Renal cortex interstitium (tissue), 11 donors: ENCODE measurements around the gene SELPLG. TPM values are rescaled to one million over a fixed set of nuclear protein-coding genes. Genes with fewer than 3 reads are reported as not detected.
"Not testable (repeated sequence)": the region's sequence is repeated elsewhere in the genome, so short reads cannot be mapped to it uniquely, and the experiment has no call there.

Source experiments
- DNase-seq, 11 donors: peaks; one replicate each; pipeline ENCODE4 v3.0.0-alpha.2; 2013; ENCODE audit warnings: low read depth in 9 of 11, low spot score in 4 of 11; ENCODE audit errors: extremely low read depth in 1 of 11
- polyA plus RNA-seq, 3 donors: library from polyadenylated mRNA; unstranded; fragments of 120-200 nt; gene quantifications; one replicate each; pipeline ENCODE4 v1.2.1, GENCODE V29; 2013; ENCODE audit not compliant: insufficient read length in 3 of 3

Gene SELPLG
- polyA plus RNA-seq, 3 donors, result 1.7 to 2.5 (median 2.3) TPM

- DNase-seq, result no peak
Measured at GRCh38 chr12:108627134-108627920, 6.4 kb downstream of the SELPLG start.

GRCh38 chr12:108625228-108625627 is 8.5 kb downstream of the SELPLG start:
- no peak for DNase-seq

GRCh38 chr12:108623577-108623976 is 10.1 kb downstream of the SELPLG start:
- no peak for DNase-seq

GRCh38 chr12:108622921-108623514 is 10.7 kb downstream of the SELPLG start:
- no peak for DNase-seq

GRCh38 chr12:108622421-108622820 is 11.3 kb downstream of the SELPLG start:
- DNase-seq, result peak in 1 of 11 donors; percentile 37

- DNase-seq, result no peak
Measured at GRCh38 chr12:108621161-108621560, 12.5 kb downstream of the SELPLG start.

GRCh38 chr12:108620236-108620879 is 13.3 kb downstream of the SELPLG start:
- no peak for DNase-seq

- DNase-seq, result no peak
Measured at GRCh38 chr12:108619369-108620160, 14.1 kb downstream of the SELPLG start.

GRCh38 chr12:108618953-108619274 is 14.8 kb downstream of the SELPLG start:
- DNase-seq, result not testable (repeated sequence)

- DNase-seq, result peak in 8 of 11 donors; percentile 52 to 78 (median 74)
Measured at GRCh38 chr12:108618079-108618952, 15.4 kb downstream of the SELPLG start.

GRCh38 chr12:108616941-108617858 is 16.5 kb downstream of the SELPLG start:
- DNase-seq, result no peak

GRCh38 chr12:108616359-108616758 is 17.3 kb downstream of the SELPLG start:
- DNase-seq, result no peak

- no peak for DNase-seq
Measured at GRCh38 chr12:108615918-108616317, 17.8 kb downstream of the SELPLG start.

- DNase-seq, result no peak
Measured at GRCh38 chr12:108614639-108615038, 19.1 kb downstream of the SELPLG start.

- no peak for DNase-seq
Measured at GRCh38 chr12:108614041-108614440, 19.7 kb downstream of the SELPLG start.

GRCh38 chr12:108613548-108613947 is 20.1 kb downstream of the SELPLG start:
- no peak for DNase-seq

- DNase-seq, result no peak
Measured at GRCh38 chr12:108612788-108613282, 20.9 kb downstream of the SELPLG start.
